Activated CD8-positive, alpha-beta memory T cell treated with anti-CD3 and anti-CD28 coated beads, Interleukin-2, amount 50 U/mL, for 1 hour (primary cell): ENCODE data around the gene RAD50.
"Not testable (repeated sequence)": the region's sequence is repeated elsewhere in the genome, so short reads cannot be mapped to it uniquely, and the experiment has no call there.

Experiments
- DNase-seq: peaks from one replicate; pipeline ENCODE4 v3.0.0-alpha.2; 2020; ENCODE audit errors: extremely low read depth

Gene RAD50

GRCh38 chr5:132556763-132557477, at the start of gene RAD50:
TSS of gene RAD50 (plus strand) at chr5:132556977. CDS start at chr5:132557325, 348 bp downstream.
- DNase-seq: peak; percentile 56

- DNase-seq: no peak
Measured at GRCh38 chr5:132510076-132510475, 46.7 kb upstream of the RAD50 start.

- DNase-seq: not testable (repeated sequence)
Measured at GRCh38 chr5:132513618-132514336, 43.0 kb upstream of the RAD50 start.

GRCh38 chr5:132522067-132522466, 34.7 kb upstream of the RAD50 start:
- not testable (repeated sequence) for DNase-seq

GRCh38 chr5:132524877-132525276, 31.9 kb upstream of the RAD50 start:
- not testable (repeated sequence) for DNase-seq

GRCh38 chr5:132525299-132525724, 31.5 kb upstream of the RAD50 start:
- DNase-seq: no peak

- no peak for DNase-seq
Measured at GRCh38 chr5:132526290-132526973, 30.3 kb upstream of the RAD50 start.

GRCh38 chr5:132526974-132527564, 29.7 kb upstream of the RAD50 start:
- DNase-seq: no peak

GRCh38 chr5:132528021-132528420, 28.8 kb upstream of the RAD50 start:
- no peak for DNase-seq

GRCh38 chr5:132528866-132529634, 27.7 kb upstream of the RAD50 start:
- no peak for DNase-seq

- DNase-seq: no peak
Measured at GRCh38 chr5:132530946-132531345, 25.8 kb upstream of the RAD50 start.

- no peak for DNase-seq
Measured at GRCh38 chr5:132539716-132540115, 17.1 kb upstream of the RAD50 start.

GRCh38 chr5:132540149-132540548, 16.6 kb upstream of the RAD50 start:
- DNase-seq: no peak

GRCh38 chr5:132540764-132541163, 16.0 kb upstream of the RAD50 start:
- DNase-seq: no peak

GRCh38 chr5:132543472-132544201, 13.1 kb upstream of the RAD50 start, which contains the start of gene IL5:
TSS of gene IL5 (minus strand) at chr5:132543522. CDS start at chr5:132543478, 44 bp downstream.
- DNase-seq: no peak

GRCh38 chr5:132546108-132546507, 10.7 kb upstream of the RAD50 start:
- DNase-seq: no peak

GRCh38 chr5:132547269-132547668, 9.5 kb upstream of the RAD50 start:
- no peak for DNase-seq

- not testable (repeated sequence) for DNase-seq
Measured at GRCh38 chr5:132548834-132549233, 7.9 kb upstream of the RAD50 start.

- DNase-seq: no peak
Measured at GRCh38 chr5:132549576-132549975, 7.2 kb upstream of the RAD50 start.

GRCh38 chr5:132556153-132556762, 519 bp upstream of the RAD50 start:
- no peak for DNase-seq
